ENCODE results near the gene NDUFB2. TPM values are rescaled to one million over a fixed set of nuclear protein-coding genes. Genes with fewer than 3 reads are reported as not detected.
"Not testable (repeated sequence)": the region's sequence is repeated elsewhere in the genome, so short reads cannot be mapped to it uniquely, and the experiment has no call there.

NDUFB2 gene
- total RNA-seq, 4 donors from 2014 or later: 128 to 216 (median 173) TPM

GRCh38 chr7:140734729-140735128 is 38.2 kb downstream of the NDUFB2 start:
- no peak for TF ChIP-seq CTCF (IDR thresholded peaks at IDR 0.05)
- no peak for TF ChIP-seq POLR2A (IDR thresholded peaks at IDR 0.05)
- H3K9me3 ChIP-seq: no peaks in the 10 kb centered on the region
- H3K27me3 ChIP-seq: no peaks in the 10 kb centered on the region
- no peak for DNase-seq
- H3K36me3 ChIP-seq: peaks cover 0 to 24% (median 0%) of the 10 kb centered on the region in 3 donors
- H3K4me3 ChIP-seq: no peak overlapping the region
- no peak overlapping the region for H3K27ac ChIP-seq
- no peaks in the 10 kb centered on the region for H3K4me1 ChIP-seq

GRCh38 chr7:140738280-140738679 is 41.8 kb downstream of the NDUFB2 start:
- no peaks in the 10 kb centered on the region for H3K9me3 ChIP-seq
- no peak for TF ChIP-seq POLR2A (IDR thresholded peaks at IDR 0.05)
- TF ChIP-seq CTCF (IDR thresholded peaks at IDR 0.05): no peak
- H3K27ac ChIP-seq: no peak overlapping the region
- no peak overlapping the region for H3K4me3 ChIP-seq
- H3K4me1 ChIP-seq: no peaks in the 10 kb centered on the region
- peaks cover 0 to 22% (median 0%) of the 10 kb centered on the region in 3 donors for H3K36me3 ChIP-seq
- DNase-seq: no peak
- H3K27me3 ChIP-seq: no peaks in the 10 kb centered on the region

- H3K36me3 ChIP-seq: peaks cover 0 to 10% (median 0%) of the 10 kb centered on the region in 3 donors
- not testable (repeated sequence) for H3K27ac ChIP-seq, H3K27me3 ChIP-seq, H3K9me3 ChIP-seq, DNase-seq, H3K4me3 ChIP-seq, H3K4me1 ChIP-seq
Observed at GRCh38 chr7:140743255-140743654, 46.7 kb downstream of the NDUFB2 start.

- H3K27ac ChIP-seq: no peak overlapping the region
- peaks cover 0 to 13% (median 0%) of the 10 kb centered on the region in 3 donors for H3K36me3 ChIP-seq
- no peaks in the 10 kb centered on the region for H3K27me3 ChIP-seq
- no peaks in the 10 kb centered on the region for H3K9me3 ChIP-seq
- no peak for TF ChIP-seq CTCF (IDR thresholded peaks at IDR 0.05)
- no peak for TF ChIP-seq POLR2A (IDR thresholded peaks at IDR 0.05)
- DNase-seq: peak in 1 of 3 donors; percentile 46
- no peak overlapping the region for H3K4me3 ChIP-seq
- no peaks in the 10 kb centered on the region for H3K4me1 ChIP-seq
Observed at GRCh38 chr7:140744005-140744404, 47.5 kb downstream of the NDUFB2 start.

GRCh38 chr7:140745266-140746058 is 49.0 kb downstream of the NDUFB2 start:
- H3K4me3 ChIP-seq: no peak overlapping the region
- DNase-seq: no peak
- no peaks in the 10 kb centered on the region for H3K9me3 ChIP-seq
- no peaks in the 10 kb centered on the region for H3K27me3 ChIP-seq
- no peak overlapping the region for H3K27ac ChIP-seq
- peaks cover 0 to 8% (median 0%) of the 10 kb centered on the region in 3 donors for H3K36me3 ChIP-seq
- TF ChIP-seq POLR2A (IDR thresholded peaks at IDR 0.05) (no peak), CTCF (IDR thresholded peaks at IDR 0.05) (no peak)
- H3K4me1 ChIP-seq: no peaks in the 10 kb centered on the region

- H3K36me3 ChIP-seq: peaks cover 0 to 8% (median 0%) of the 10 kb centered on the region in 3 donors
- no peak overlapping the region for H3K27ac ChIP-seq
- H3K4me1 ChIP-seq: no peaks in the 10 kb centered on the region
- H3K9me3 ChIP-seq: no peaks in the 10 kb centered on the region
- TF ChIP-seq CTCF (IDR thresholded peaks at IDR 0.05) (no peak), POLR2A (IDR thresholded peaks at IDR 0.05) (no peak)
- no peak overlapping the region for H3K4me3 ChIP-seq
- H3K27me3 ChIP-seq: no peaks in the 10 kb centered on the region
- no peak for DNase-seq
Observed at GRCh38 chr7:140746751-140747150, 50.2 kb downstream of the NDUFB2 start.

Measured in Peyer's patch (tissue), 4 donors.